Measurements from ENCODE around the gene ATF7IP2. TPM values are rescaled to one million over a fixed set of nuclear protein-coding genes. Genes with fewer than 3 reads are reported as not detected.

ATF7IP2 gene
- total and polyA plus RNA-seq, 4 donors = 14.3 to 60.4 (median 30.1) TPM

DNA sequence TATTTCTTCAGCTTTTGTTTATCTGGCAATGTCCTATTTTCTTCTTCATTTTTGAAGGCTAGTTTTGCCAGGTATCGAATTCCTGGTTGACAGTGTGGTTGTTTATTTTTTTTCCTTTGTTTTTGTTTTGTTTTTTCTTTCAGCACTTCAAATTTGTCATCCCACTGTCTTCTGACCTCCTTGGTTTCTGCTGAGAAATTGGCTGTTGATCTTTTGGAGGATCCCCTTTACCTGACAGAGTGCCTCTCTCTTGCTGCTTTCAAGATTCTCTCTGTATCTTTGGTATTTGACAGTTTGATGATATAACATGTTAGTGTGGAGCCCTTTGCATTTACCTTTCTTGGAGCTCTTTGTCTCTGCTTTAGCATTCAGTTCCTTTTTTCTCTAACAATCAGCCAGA, 9.6 kb upstream of the ATF7IP2 start:
- H3K36me3 ChIP-seq (ENCODE audit: control insufficient read depth in 4 of 4, insufficient read depth in 3 of 4, low read depth in 1 of 4, low read length in 3 of 4) = no peaks in the 10 kb centered on the region
- TF ChIP-seq MAX (IDR thresholded peaks at IDR 0.05) (no peak), HNF4G (IDR thresholded peaks at IDR 0.05) (no peak), NR2F2 (IDR thresholded peaks at IDR 0.05) (no peak), FOXA1 (IDR thresholded peaks at IDR 0.05) (no peak), FOXA2 (IDR thresholded peaks at IDR 0.05) (no peak), HNF4A (conservative IDR thresholded peaks at IDR 0.05) (no peak), EGR1 (IDR thresholded peaks at IDR 0.05; ENCODE audit: low read depth in 2 of 2) (no peak), RAD21 (IDR thresholded peaks at IDR 0.05) (no peak), GABPA (IDR thresholded peaks at IDR 0.05 in 1 of 2, conservative IDR thresholded peaks at IDR 0.05 in 1 of 2) (no peak)
- TF ChIP-seq, protein P1, sequence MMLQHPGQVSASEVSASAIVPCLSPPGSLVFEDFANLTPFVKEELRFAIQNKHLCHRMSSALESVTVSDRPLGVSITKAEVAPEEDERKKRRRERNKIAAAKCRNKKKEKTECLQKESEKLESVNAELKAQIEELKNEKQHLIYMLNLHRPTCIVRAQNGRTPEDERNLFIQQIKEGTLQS (IDR thresholded peaks at IDR 0.05) = no peak
- TF ChIP-seq, protein P2, sequence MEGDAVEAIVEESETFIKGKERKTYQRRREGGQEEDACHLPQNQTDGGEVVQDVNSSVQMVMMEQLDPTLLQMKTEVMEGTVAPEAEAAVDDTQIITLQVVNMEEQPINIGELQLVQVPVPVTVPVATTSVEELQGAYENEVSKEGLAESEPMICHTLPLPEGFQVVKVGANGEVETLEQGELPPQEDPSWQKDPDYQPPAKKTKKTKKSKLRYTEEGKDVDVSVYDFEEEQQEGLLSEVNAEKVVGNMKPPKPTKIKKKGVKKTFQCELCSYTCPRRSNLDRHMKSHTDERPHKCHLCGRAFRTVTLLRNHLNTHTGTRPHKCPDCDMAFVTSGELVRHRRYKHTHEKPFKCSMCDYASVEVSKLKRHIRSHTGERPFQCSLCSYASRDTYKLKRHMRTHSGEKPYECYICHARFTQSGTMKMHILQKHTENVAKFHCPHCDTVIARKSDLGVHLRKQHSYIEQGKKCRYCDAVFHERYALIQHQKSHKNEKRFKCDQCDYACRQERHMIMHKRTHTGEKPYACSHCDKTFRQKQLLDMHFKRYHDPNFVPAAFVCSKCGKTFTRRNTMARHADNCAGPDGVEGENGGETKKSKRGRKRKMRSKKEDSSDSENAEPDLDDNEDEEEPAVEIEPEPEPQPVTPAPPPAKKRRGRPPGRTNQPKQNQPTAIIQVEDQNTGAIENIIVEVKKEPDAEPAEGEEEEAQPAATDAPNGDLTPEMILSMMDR (IDR thresholded peaks at IDR 0.05; ENCODE audit: low read depth, low read length, missing input control) = no peak
- TF ChIP-seq, protein P3, sequence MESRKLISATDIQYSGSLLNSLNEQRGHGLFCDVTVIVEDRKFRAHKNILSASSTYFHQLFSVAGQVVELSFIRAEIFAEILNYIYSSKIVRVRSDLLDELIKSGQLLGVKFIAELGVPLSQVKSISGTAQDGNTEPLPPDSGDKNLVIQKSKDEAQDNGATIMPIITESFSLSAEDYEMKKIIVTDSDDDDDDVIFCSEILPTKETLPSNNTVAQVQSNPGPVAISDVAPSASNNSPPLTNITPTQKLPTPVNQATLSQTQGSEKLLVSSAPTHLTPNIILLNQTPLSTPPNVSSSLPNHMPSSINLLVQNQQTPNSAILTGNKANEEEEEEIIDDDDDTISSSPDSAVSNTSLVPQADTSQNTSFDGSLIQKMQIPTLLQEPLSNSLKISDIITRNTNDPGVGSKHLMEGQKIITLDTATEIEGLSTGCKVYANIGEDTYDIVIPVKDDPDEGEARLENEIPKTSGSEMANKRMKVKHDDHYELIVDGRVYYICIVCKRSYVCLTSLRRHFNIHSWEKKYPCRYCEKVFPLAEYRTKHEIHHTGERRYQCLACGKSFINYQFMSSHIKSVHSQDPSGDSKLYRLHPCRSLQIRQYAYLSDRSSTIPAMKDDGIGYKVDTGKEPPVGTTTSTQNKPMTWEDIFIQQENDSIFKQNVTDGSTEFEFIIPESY (IDR thresholded peaks at IDR 0.05) = no peak
- H3K4me1 ChIP-seq (ENCODE audit: control insufficient read depth in 4 of 4, insufficient read depth in 4 of 4, low read length in 3 of 4) = no peaks in the 10 kb centered on the region
- no peaks in the 10 kb centered on the region for H3K27me3 ChIP-seq (ENCODE audit: control insufficient read depth in 4 of 4, insufficient read depth in 4 of 4, low read length in 3 of 4)
- DNase-seq (ENCODE audit: low spot score) = no peak
- 93% methylated on average over 1 of the region's 1 CpG for WGBS
- no peak overlapping the region for H3K9ac ChIP-seq (ENCODE audit: low read depth in 1 of 2, low read length in 2 of 2)
- no peaks in the 10 kb centered on the region for H3K9me3 ChIP-seq (ENCODE audit: control insufficient read depth in 4 of 4, low read length in 3 of 4)
- no peak overlapping the region for H3K27ac ChIP-seq (ENCODE audit: low read depth in 1 of 2, low read length in 2 of 2)
- no peak overlapping the region for H3K4me3 ChIP-seq (ENCODE audit: low read depth in 1 of 3, low read length in 3 of 3)

GRCh38 chr16:10383626-10384025, 2.2 kb upstream of the ATF7IP2 start:
- H3K36me3 ChIP-seq (ENCODE audit: control insufficient read depth in 4 of 4, insufficient read depth in 3 of 4, low read depth in 1 of 4, low read length in 3 of 4) = no peaks in the 10 kb centered on the region
- H3K4me1 ChIP-seq (ENCODE audit: control insufficient read depth in 4 of 4, insufficient read depth in 4 of 4, low read length in 3 of 4) = peaks cover 0 to 10% (median 2%) of the 10 kb centered on the region in 4 donors
- TF ChIP-seq TAF1 (conservative IDR thresholded peaks at IDR 0.05) (no peak), HNF4G (IDR thresholded peaks at IDR 0.05) (no peak), YY1 (IDR thresholded peaks at IDR 0.05) (no peak), RXRA (IDR thresholded peaks at IDR 0.05) (no peak), EGR1 (IDR thresholded peaks at IDR 0.05; ENCODE audit: low read depth in 2 of 2) (no peak), JUND (IDR thresholded peaks at IDR 0.05) (no peak), RAD21 (IDR thresholded peaks at IDR 0.05) (no peak), FOXA2 (IDR thresholded peaks at IDR 0.05) (no peak), FOXA1 (IDR thresholded peaks at IDR 0.05) (no peak), MAX (IDR thresholded peaks at IDR 0.05) (no peak), GABPA (IDR thresholded peaks at IDR 0.05 in 1 of 2, conservative IDR thresholded peaks at IDR 0.05 in 1 of 2) (no peak), NR2F2 (IDR thresholded peaks at IDR 0.05) (no peak), SP1 (IDR thresholded peaks at IDR 0.05) (no peak), HNF4A (conservative IDR thresholded peaks at IDR 0.05) (no peak)
- TF ChIP-seq, protein P4, sequence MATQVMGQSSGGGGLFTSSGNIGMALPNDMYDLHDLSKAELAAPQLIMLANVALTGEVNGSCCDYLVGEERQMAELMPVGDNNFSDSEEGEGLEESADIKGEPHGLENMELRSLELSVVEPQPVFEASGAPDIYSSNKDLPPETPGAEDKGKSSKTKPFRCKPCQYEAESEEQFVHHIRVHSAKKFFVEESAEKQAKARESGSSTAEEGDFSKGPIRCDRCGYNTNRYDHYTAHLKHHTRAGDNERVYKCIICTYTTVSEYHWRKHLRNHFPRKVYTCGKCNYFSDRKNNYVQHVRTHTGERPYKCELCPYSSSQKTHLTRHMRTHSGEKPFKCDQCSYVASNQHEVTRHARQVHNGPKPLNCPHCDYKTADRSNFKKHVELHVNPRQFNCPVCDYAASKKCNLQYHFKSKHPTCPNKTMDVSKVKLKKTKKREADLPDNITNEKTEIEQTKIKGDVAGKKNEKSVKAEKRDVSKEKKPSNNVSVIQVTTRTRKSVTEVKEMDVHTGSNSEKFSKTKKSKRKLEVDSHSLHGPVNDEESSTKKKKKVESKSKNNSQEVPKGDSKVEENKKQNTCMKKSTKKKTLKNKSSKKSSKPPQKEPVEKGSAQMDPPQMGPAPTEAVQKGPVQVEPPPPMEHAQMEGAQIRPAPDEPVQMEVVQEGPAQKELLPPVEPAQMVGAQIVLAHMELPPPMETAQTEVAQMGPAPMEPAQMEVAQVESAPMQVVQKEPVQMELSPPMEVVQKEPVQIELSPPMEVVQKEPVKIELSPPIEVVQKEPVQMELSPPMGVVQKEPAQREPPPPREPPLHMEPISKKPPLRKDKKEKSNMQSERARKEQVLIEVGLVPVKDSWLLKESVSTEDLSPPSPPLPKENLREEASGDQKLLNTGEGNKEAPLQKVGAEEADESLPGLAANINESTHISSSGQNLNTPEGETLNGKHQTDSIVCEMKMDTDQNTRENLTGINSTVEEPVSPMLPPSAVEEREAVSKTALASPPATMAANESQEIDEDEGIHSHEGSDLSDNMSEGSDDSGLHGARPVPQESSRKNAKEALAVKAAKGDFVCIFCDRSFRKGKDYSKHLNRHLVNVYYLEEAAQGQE (IDR thresholded peaks at IDR 0.05) = no peak
- TF ChIP-seq, protein P1 (IDR thresholded peaks at IDR 0.05) = no peak
- TF ChIP-seq, protein P3 (IDR thresholded peaks at IDR 0.05) = no peak
- TF ChIP-seq, protein P2 (IDR thresholded peaks at IDR 0.05; ENCODE audit: low read depth, low read length, missing input control) = no peak
- H3K9ac ChIP-seq (ENCODE audit: low read depth in 1 of 2, low read length in 2 of 2) = no peak overlapping the region
- DNase-seq (ENCODE audit: low spot score) = no peak
- no peaks in the 10 kb centered on the region for H3K27me3 ChIP-seq (ENCODE audit: control insufficient read depth in 4 of 4, insufficient read depth in 4 of 4, low read length in 3 of 4)
- H3K4me3 ChIP-seq (ENCODE audit: low read depth in 1 of 3, low read length in 3 of 3) = no peak overlapping the region
- no peaks in the 10 kb centered on the region for H3K9me3 ChIP-seq (ENCODE audit: control insufficient read depth in 4 of 4, low read length in 3 of 4)
- 94% methylated on average over 3 of the region's 3 CpGs for WGBS
- H3K27ac ChIP-seq (ENCODE audit: low read depth in 1 of 2, low read length in 2 of 2) = no peak overlapping the region
